Heart left ventricle (tissue), 16 donors: Measurements from ENCODE around the gene HS6ST1. TPM values are rescaled to one million over a fixed set of nuclear protein-coding genes. Genes with fewer than 3 reads are reported as not detected.
"Not testable (repeated sequence)": the region's sequence is repeated elsewhere in the genome, so short reads cannot be mapped to it uniquely, and the experiment has no call there.

Experiments
- ATAC-seq, 4 donors: fragments of 200-7000 bp; cut with Tn5 transposase; one replicate each; pipeline ENCODE4 v1.9.1; 2020 to 2022; ENCODE audit warnings: moderate library complexity in 4 of 4, mild to moderate bottlenecking in 3 of 4, moderate number of reproducible peaks in 1 of 4
- DNase-seq, 5 donors: peaks; one replicate each; pipeline ENCODE4 v3.0.0-alpha.2; 2020
- H3K27ac ChIP-seq, 12 donors: fragments of 200-600 bp; sonication (generic) in 4 of 12; one replicate each; pipeline versions ENCODE4 v1.5.0 to v1.8.0; 2016 to 2022; ENCODE audit warnings: mild to moderate bottlenecking in 2 of 12
- H3K27me3 ChIP-seq, 9 donors: fragments of 200-600 bp; sonication (generic) in 2 of 9; one replicate each; pipeline versions ENCODE4 v1.5.1 to v1.8.0; 2016 to 2022; ENCODE audit warnings: mild to moderate bottlenecking in 3 of 9
- H3K36me3 ChIP-seq, 9 donors: fragments of 200-600 bp; sonication (generic) in 2 of 9; one replicate each; pipeline versions ENCODE4 v1.5.0 to v1.8.0; 2018 to 2022; ENCODE audit warnings: mild to moderate bottlenecking in 2 of 9
- H3K4me1 ChIP-seq, 12 donors: fragments of 200-600 bp; sonication (generic) in 4 of 12; one replicate each; pipeline versions ENCODE4 v1.5.0 to v1.8.0; 2016 to 2022; ENCODE audit warnings: mild to moderate bottlenecking in 3 of 12
- H3K4me3 ChIP-seq, 12 donors: fragments of 200-600 bp; sonication (generic) in 4 of 12; one replicate each; pipeline versions ENCODE4 v1.5.0 to v1.8.0; 2017 to 2022; ENCODE audit warnings: mild to moderate bottlenecking in 9 of 12, moderate library complexity in 4 of 12
- H3K9me3 ChIP-seq, 12 donors: fragments of 200-600 bp; sonication (generic) in 4 of 12; one replicate each; pipeline versions ENCODE4 v1.5.0 to v1.8.0; 2016 to 2022; ENCODE audit warnings: mild to moderate bottlenecking in 1 of 12
- CTCF ChIP-seq, 12 donors: fragments of 200-600 bp; sonication (generic) in 4 of 12; IDR thresholded peaks; one replicate each; pipeline versions ENCODE4 v1.5.0 to v1.8.0; 2018 to 2022; ENCODE audit warnings: antibody characterized with exemption in 12 of 12, mild to moderate bottlenecking in 5 of 12
- POLR2A ChIP-seq, 2 donors: fragments of 450-650 bp; IDR thresholded peaks; one replicate each; pipeline ENCODE4 v1.6.1; 2017; ENCODE audit warnings: antibody characterized with exemption in 2 of 2, mild to moderate bottlenecking in 2 of 2, moderate library complexity in 2 of 2
- WGBS, 4 donors: extraction: QIAGEN DNeasy Blood & Tissue Kit in 2 of 4; methylation state at CpG; one replicate each; pipeline versions ENCODE4 v1.1.5 to v1.1.7; 2013 to 2018; 5-methylcytosine and 5-hydroxymethylcytosine counted together
- intact Hi-C, 10 donors: fragments of 100-400 bp; cut with DNase I; formaldehyde crosslinking; loops; one replicate each; pipeline versions ENCODE4 v1.11.1 to v1.14.2; 2022
- polyA plus RNA-seq, 2 donors: library from polyadenylated mRNA; stranded (reverse); fragments of 200-250 nt; gene quantifications; one replicate each; pipeline ENCODE4 v1.2.3, GENCODE V29; 2013
- total RNA-seq, 9 donors: library from RNA; depleted of rRNA in 2 of 9; stranded (reverse); fragments of >200 nt in 2 of 9; fragmentation: NEBNext Ultra II Directional in 3 of 9; extraction: Animal tissue kit (Norgen Biotek cat#: 25700) in 3 of 9; gene quantifications; one replicate each; pipeline versions ENCODE4 v1.1.0 to v1.2.4, GENCODE V29; 2016 to 2023
- donor health status: ischemic (EF 13 %, LVEDD 7.1; RV severe dilation, severe dysfunction).
- donor health status: healthy with polysubstance abuse.
- donor health status: DM: no; HTN: yes; CAD: no.
- donor health status: DM: no; HTN: no; CAD: no.
- donor health status: ischemic (EF 25% LVEDD 6.9; RV normal size, moderate dysfunction).
- donor health status: ischemic (EF 25% LVEDD 5.7; RV mildly dilated, moderate dysfunction).
- donor health status: healthy.
- donor health status: DM: yes; HTN: yes; CAD: no.
- donor health status: ischemic (EF 35%, LVEDD 5.7; RV mildly dilated, moderate dysfunction).
- donor health status: nonischemic (EF 11% LVEDD 7.7; RV severe dilation, severe dysfunction).
- donor health status: DM: yes; HTN: yes; CAD: no.
- donor health status: PGD.
- donor health status: ischemic (EF 29% LVEDD 5.4; RV normal size, mild dysfunction).
- donor health status: nonischemic (EF 23%, LVEDD 6.1; RV moderate dilation, normal function).

Gene HS6ST1
- total and polyA plus RNA-seq, 11 donors, result 15.6 to 87.3 (median 24.9) TPM

- WGBS, 4 donors, result 87 to 91% (median 88%) methylated on average over 27 to 38 of the region's 38 CpGs
- DNase-seq (peak in 2 of 5 donors; percentile 5 to 46), ATAC-seq (no peak)
- Histone ChIP-seq H3K4me1 (peaks cover 3 to 53% (median 33%) of the 10 kb centered on the region in 12 donors), H3K36me3 (no peaks in the 10 kb centered on the region), H3K27ac (no peak overlapping the region), H3K9me3 (no peaks in the 10 kb centered on the region), H3K4me3 (peak overlapping the region in 3 of 12 donors; percentile 64 to 93 (median 70)), H3K27me3 (no peaks in the 10 kb centered on the region)
- TF ChIP-seq POLR2A (IDR thresholded peaks at IDR 0.05) (no peak), CTCF (IDR thresholded peaks at IDR 0.05) (no peak)
- intact Hi-C loops, result loop anchor here (2.0 to 10.0 kb wide), 21 partner anchors 37 to 1535 kb away; no protein-coding TSS in a partner anchor
These were observed 1.0 kb upstream of the HS6ST1 start for GRCh38 chr2:128319631-128320191.

- H3K27me3 ChIP-seq, ATAC-seq, H3K27ac ChIP-seq, H3K36me3 ChIP-seq, H3K9me3 ChIP-seq: not testable (repeated sequence)
- intact Hi-C loops, result loop anchor here in 9 of 10 donors (5.0 to 10.0 kb wide), 7 partner anchors 36 to 143 kb away; no protein-coding TSS in a partner anchor
- peak in 2 of 5 donors; percentile 5 to 66 for DNase-seq
- 0 to 1% (median 1%) methylated on average over 24 to 47 of the region's 55 CpGs; no CpG with 5 or more reads in 1 of the 4 donors for WGBS, 4 donors
- Histone ChIP-seq H3K4me3 (peak overlapping the region; percentile 54 to 92 (median 70)), H3K4me1 (peaks cover 3 to 68% (median 33%) of the 10 kb centered on the region in 12 donors)
These were observed 423 bp downstream of the HS6ST1 start for GRCh38 chr2:128318245-128318644.

- H3K36me3 ChIP-seq, DNase-seq, H3K27me3 ChIP-seq, H3K9me3 ChIP-seq: not testable (repeated sequence)
- H3K27ac ChIP-seq, result peak overlapping the region in 3 of 12 donors; percentile 26 to 50 (median 36)
- WGBS, 4 donors, result 0 to 1% (median 0%) methylated on average over 2 to 29 of the region's 40 CpGs
- ATAC-seq, result peak in 1 of 4 donors; percentile 0
- H3K4me1 ChIP-seq, result peaks cover 3 to 68% (median 33%) of the 10 kb centered on the region in 12 donors
- intact Hi-C loops, result loop anchor here in 9 of 10 donors (5.0 to 10.0 kb wide), 7 partner anchors 36 to 143 kb away; no protein-coding TSS in a partner anchor
- H3K4me3 ChIP-seq, result peak overlapping the region; percentile 54 to 92 (median 70)
These were observed 806 bp downstream of the HS6ST1 start for GRCh38 chr2:128317899-128318225.

- intact Hi-C loops, result loop anchor here in 9 of 10 donors (5.0 to 10.0 kb wide), 7 partner anchors 35 to 143 kb away; no protein-coding TSS in a partner anchor
- H3K27ac ChIP-seq, result peak overlapping the region in 3 of 12 donors; percentile 26 to 50 (median 36)
- WGBS, 4 donors, result 1 to 7% (median 5%) methylated on average over 29 to 35 of the region's 35 CpGs
These were observed 1.3 kb downstream of the HS6ST1 start for GRCh38 chr2:128317181-128317898.

More at GRCh38 chr2:128317181-128317898, 1.3 kb downstream of the HS6ST1 start:
- no peaks in the 10 kb centered on the region for H3K36me3 ChIP-seq
- TF ChIP-seq CTCF (IDR thresholded peaks at IDR 0.05) (no peak), POLR2A (IDR thresholded peaks at IDR 0.05) (no peak)
- peak overlapping the region; percentile 54 to 92 (median 70) for H3K4me3 ChIP-seq
- ATAC-seq (peak in 1 of 4 donors; percentile 0), DNase-seq (peak in 3 of 5 donors; percentile 13 to 67 (median 30))
- no peaks in the 10 kb centered on the region for H3K9me3 ChIP-seq
- H3K4me1 ChIP-seq, result peaks cover 3 to 63% (median 30%) of the 10 kb centered on the region in 12 donors
- no peaks in the 10 kb centered on the region for H3K27me3 ChIP-seq
